HepG2 (cell line): ENCODE data around the gene SF3B5. TPM values are rescaled to one million over a fixed set of nuclear protein-coding genes. Genes with fewer than 3 reads are reported as not detected.

Experiments used
- ATF1 ChIP-seq: IDR thresholded peaks from 2 replicates; pipeline ENCODE4 v1.6.1; 2016; ENCODE audit warnings: mild to moderate bottlenecking, control low read depth
- ATF7 ChIP-seq, 2 experiments: fragments of 450-650 bp in 1 of 2; sonication (generic) in 1 of 2; formaldehyde crosslinking in 1 of 2; IDR thresholded peaks; 2 replicates each; pipeline versions ENCODE4 v1.4.0 to v1.6.1; 2016 to 2020; ENCODE audit warnings: antibody characterized with exemption in 1 of 2, mild to moderate bottlenecking in 1 of 2, missing genetic modification reagents in 1 of 2
- CENPT ChIP-seq: sonication (generic); formaldehyde crosslinking; IDR thresholded peaks from 2 replicates; pipeline ENCODE4 v1.8.0; 2022; ENCODE audit warnings: low read depth, mild to moderate bottlenecking, moderate library complexity, missing genetic modification reagents
- CHD4 ChIP-seq: fragments of 200-600 bp; sonication (generic); IDR thresholded peaks from 2 replicates; pipeline ENCODE4 v1.7.0; 2017; ENCODE audit warnings: mild to moderate bottlenecking, low read length, borderline replicate concordance
- CREB1 ChIP-seq, 2 experiments: fragments of 450-650 bp in 1 of 2; IDR thresholded peaks; 2 replicates each; pipeline ENCODE4 v1.6.1; 2016 to 2017; ENCODE audit warnings: control low read depth in 1 of 2, mild to moderate bottlenecking in 1 of 2, missing compliant biosample characterization in 1 of 2, missing genetic modification characterization in 1 of 2
- DDIT3 ChIP-seq: sonication (generic); formaldehyde crosslinking; IDR thresholded peaks from 2 replicates; pipeline ENCODE4 v1.4.0; 2020; ENCODE audit warnings: mild to moderate bottlenecking, missing genetic modification reagents
- FOXK2 ChIP-seq: fragments of 450-650 bp; IDR thresholded peaks from 2 replicates; pipeline ENCODE4 v1.6.1; 2016
- GRHL1 ChIP-seq: sonication (generic); formaldehyde crosslinking; conservative IDR thresholded peaks from 2 replicates; pipeline ENCODE4 v1.8.0; 2022; ENCODE audit warnings: missing genetic modification reagents
- HNRNPLL ChIP-seq: fragments of 200-400 bp; formaldehyde crosslinking; IDR thresholded peaks from 2 replicates; pipeline ENCODE4 v1.6.1; 2017; ENCODE audit warnings: mild to moderate bottlenecking, low read depth, low read length; ENCODE audit not compliant: poor library complexity, severe bottlenecking
- IRF2 ChIP-seq: IDR thresholded peaks from 2 replicates; pipeline ENCODE4 v1.6.1; 2018; ENCODE audit warnings: missing genetic modification reagents, missing compliant biosample characterization
- KLF11 ChIP-seq: IDR thresholded peaks from 2 replicates; pipeline ENCODE4 v1.6.1; 2016; ENCODE audit warnings: missing compliant biosample characterization
- KLF6 ChIP-seq: IDR thresholded peaks from 2 replicates; pipeline ENCODE4 v1.8.0; 2016; ENCODE audit warnings: missing biosample characterization, missing genetic modification reagents
- NAIF1 ChIP-seq: sonication (generic); formaldehyde crosslinking; IDR thresholded peaks from 2 replicates; pipeline ENCODE4 v1.5.0; 2020; ENCODE audit warnings: mild to moderate bottlenecking, missing genetic modification reagents, borderline replicate concordance
- NFATC3 ChIP-seq: sonication (generic); formaldehyde crosslinking; IDR thresholded peaks from 2 replicates; pipeline ENCODE4 v1.5.1; 2020; ENCODE audit warnings: mild to moderate bottlenecking, missing genetic modification reagents
- NPAS2 ChIP-seq: sonication (generic); formaldehyde crosslinking; IDR thresholded peaks from 2 replicates; pipeline ENCODE4 v1.8.0; 2022; ENCODE audit warnings: mild to moderate bottlenecking, missing genetic modification reagents, borderline replicate concordance
- PHF21A ChIP-seq: sonication (generic); formaldehyde crosslinking; IDR thresholded peaks from 2 replicates; pipeline ENCODE4 v1.5.0; 2020; ENCODE audit warnings: mild to moderate bottlenecking, missing genetic modification reagents
- POGZ ChIP-seq: sonication (generic); formaldehyde crosslinking; IDR thresholded peaks from 2 replicates; pipeline ENCODE4 v1.4.0; 2020; ENCODE audit warnings: mild to moderate bottlenecking, missing genetic modification reagents
- PPARG ChIP-seq: conservative IDR thresholded peaks from 2 replicates; pipeline ENCODE4 v1.6.1; 2016; ENCODE audit warnings: missing biosample characterization, missing genetic modification reagents
- RAD51 ChIP-seq: fragments of 450-650 bp; IDR thresholded peaks from 2 replicates; pipeline ENCODE4 v1.6.1; 2016; ENCODE audit warnings: borderline replicate concordance
- SRY ChIP-seq: sonication (generic); formaldehyde crosslinking; IDR thresholded peaks from 2 replicates; pipeline ENCODE4 v1.8.0; 2022; ENCODE audit warnings: mild to moderate bottlenecking, missing genetic modification reagents
- TFDP2 ChIP-seq: sonication (generic); formaldehyde crosslinking; IDR thresholded peaks from 2 replicates; pipeline ENCODE4 v1.4.0; 2020; ENCODE audit warnings: missing genetic modification reagents
- YY1 ChIP-seq: IDR thresholded peaks from 2 replicates; pipeline ENCODE4 v1.6.1; 2011; ENCODE audit warnings: low read length, low read depth, moderate library complexity, mild to moderate bottlenecking; ENCODE audit not compliant: insufficient read depth, insufficient replicate concordance
- ZMYM2 ChIP-seq: sonication (generic); formaldehyde crosslinking; IDR thresholded peaks from 2 replicates; pipeline ENCODE4 v1.8.0; 2022; ENCODE audit warnings: mild to moderate bottlenecking, missing genetic modification reagents
- ZNF234 ChIP-seq: sonication (generic); formaldehyde crosslinking; conservative IDR thresholded peaks from 2 replicates; pipeline ENCODE4 v1.5.1; 2020; ENCODE audit warnings: mild to moderate bottlenecking, missing genetic modification reagents
- ZNF546 ChIP-seq: sonication (generic); formaldehyde crosslinking; conservative IDR thresholded peaks from 2 replicates; pipeline ENCODE4 v1.8.1; 2023; ENCODE audit warnings: mild to moderate bottlenecking, missing genetic modification reagents
- ZNF547 ChIP-seq: sonication (generic); formaldehyde crosslinking; IDR thresholded peaks from 2 replicates; pipeline ENCODE4 v1.5.1; 2020; ENCODE audit warnings: mild to moderate bottlenecking, missing genetic modification reagents
- ZNF567 ChIP-seq: sonication (generic); formaldehyde crosslinking; IDR thresholded peaks from 2 replicates; pipeline ENCODE4 v1.8.1; 2023; ENCODE audit warnings: mild to moderate bottlenecking, missing genetic modification reagents, borderline replicate concordance
- ZNF570 ChIP-seq: sonication (generic); formaldehyde crosslinking; IDR thresholded peaks from 2 replicates; pipeline ENCODE4 v1.4.0; 2020; ENCODE audit warnings: mild to moderate bottlenecking, missing genetic modification reagents, borderline replicate concordance
- ZNF766 ChIP-seq: sonication (generic); formaldehyde crosslinking; IDR thresholded peaks from 2 replicates; pipeline ENCODE4 v1.5.0; 2020; ENCODE audit warnings: missing genetic modification reagents, borderline replicate concordance
- polyA plus RNA-seq, 8 experiments: library from polyadenylated mRNA; depleted of rRNA in 3 of 8; stranded (reverse) in 7 of 8; unstranded in 1 of 8; fragments of >200 nt; fragmentation: Illumina TruSeq in 4 of 8; extraction: Trizol in 4 of 8; gene quantifications; 2 replicates each; pipeline versions ENCODE4 v1.2.1 to v1.2.3, GENCODE V29; 2011 to 2016; ENCODE audit warnings: low read depth in 4 of 8, missing spikeins in 1 of 8, mixed read lengths in 1 of 8; ENCODE audit not compliant: insufficient read depth in 1 of 8
- total RNA-seq, 5 experiments: library from RNA; depleted of rRNA; stranded (reverse); fragments of >200 nt; fragmentation: Illumina TruSeq; extraction: Trizol; gene quantifications; 2 replicates each; pipeline ENCODE4 v1.2.3, GENCODE V29; 2016; ENCODE audit warnings: low read depth in 1 of 5

The SF3B5 gene
- total and polyA plus RNA-seq, 2 of the 13 experiments (the other 11 are each of a cell fraction or from before 2014, with no cell fraction given) = 263 to 292 TPM

GRCh38 chr6:144063744-144064401 is 31.5 kb downstream of the SF3B5 start (continued):
- no peak for TF ChIP-seq DDIT3 (CRISPR knock-in tag)
- TF ChIP-seq IRF2 (CRISPR knock-in tag) = peak; percentile 22; the same call in 1 of the 2 replicates
- TF ChIP-seq POGZ (CRISPR knock-in tag) = peak; percentile 77; the same call in 1 of the 2 replicates
- no peak for TF ChIP-seq ATF1 (CRISPR knock-in tag)
- TF ChIP-seq HNRNPLL = peak; percentile 86
- no peak for TF ChIP-seq KLF11 (CRISPR knock-in tag)
- TF ChIP-seq RAD51 = no peak
- no peak for TF ChIP-seq ATF7 (IDR thresholded peaks at IDR 0.05)
- TF ChIP-seq ATF7 (CRISPR knock-in tag; IDR thresholded peaks at IDR 0.05) = 0 out of 2 replicates have a peak, but pooled peaks have one; percentile 0
- no peak for TF ChIP-seq GRHL1 (CRISPR knock-in tag)
- 0 out of 2 replicates have a peak, but pooled peaks have one; percentile 73 for TF ChIP-seq ZNF567 (CRISPR knock-in tag)
- TF ChIP-seq ZNF547 (CRISPR knock-in tag) = peak; percentile 40; the same call in 1 of the 2 replicates
- TF ChIP-seq CENPT (CRISPR knock-in tag) = no peak
- TF ChIP-seq PPARG (CRISPR knock-in tag) = no peak; the same call in 1 of the 2 replicates
- no peak for TF ChIP-seq FOXK2
- no peak for TF ChIP-seq NAIF1
- TF ChIP-seq CREB1 (IDR thresholded peaks at IDR 0.05) = peak; percentile 68
- TF ChIP-seq CREB1 (CRISPR knock-in tag; IDR thresholded peaks at IDR 0.05) = no peak; the same call in 1 of the 2 replicates
- TF ChIP-seq NPAS2 (CRISPR knock-in tag) = no peak
- TF ChIP-seq ZMYM2 = no peak
- no peak for TF ChIP-seq ZNF546
- no peak for TF ChIP-seq NFATC3 (CRISPR knock-in tag)
- TF ChIP-seq SRY (CRISPR knock-in tag) = 0 out of 2 replicates have a peak, but pooled peaks have one; percentile 74
- TF ChIP-seq CHD4 = no peak
- no peak for TF ChIP-seq KLF6 (CRISPR knock-in tag)
- peak; percentile 15; the same call in 1 of the 2 replicates for TF ChIP-seq PHF21A
- peak; percentile 85 for TF ChIP-seq TFDP2 (CRISPR knock-in tag)
- peak; percentile 49; the same call in 1 of the 2 replicates for TF ChIP-seq ZNF234 (CRISPR knock-in tag)
- no peak for TF ChIP-seq ZNF766 (CRISPR knock-in tag)
- TF ChIP-seq YY1 = peak; percentile 55
- 0 out of 2 replicates have a peak, but pooled peaks have one; percentile 4 for TF ChIP-seq ZNF570 (CRISPR knock-in tag)
